ENCODE measurements around the gene SCFD2.
"Not testable (repeated sequence)": the region's sequence is repeated elsewhere in the genome, so short reads cannot be mapped to it uniquely, and the experiment has no call there.

SCFD2 gene

GRCh38 chr4:53237811-53238210 lies 128.1 kb downstream of the SCFD2 start:
- DNase-seq (ENCODE audit: low read depth): not testable (repeated sequence)

- DNase-seq (ENCODE audit: low read depth): not testable (repeated sequence)
Measured at GRCh38 chr4:53236624-53237023, 129.2 kb downstream of the SCFD2 start.

- no peak for DNase-seq (ENCODE audit: low read depth)
Measured at GRCh38 chr4:53235547-53235946, 130.3 kb downstream of the SCFD2 start.

- DNase-seq (ENCODE audit: low read depth): no peak
Measured at GRCh38 chr4:53234669-53235068, 131.2 kb downstream of the SCFD2 start.

GRCh38 chr4:53234111-53234510 lies 131.8 kb downstream of the SCFD2 start:
- DNase-seq (ENCODE audit: low read depth): no peak

- no peak for DNase-seq (ENCODE audit: low read depth)
Measured at GRCh38 chr4:53233114-53233795, 132.6 kb downstream of the SCFD2 start.

- DNase-seq (ENCODE audit: low read depth): no peak
Measured at GRCh38 chr4:53232371-53232770, 133.5 kb downstream of the SCFD2 start.

- no peak for DNase-seq (ENCODE audit: low read depth)
Measured at GRCh38 chr4:53228036-53228435, 137.8 kb downstream of the SCFD2 start.

GRCh38 chr4:53227451-53227850 lies 138.4 kb downstream of the SCFD2 start:
- DNase-seq (ENCODE audit: low read depth): no peak

- DNase-seq (ENCODE audit: low read depth): no peak
Measured at GRCh38 chr4:53221832-53222480, 143.9 kb downstream of the SCFD2 start.

GRCh38 chr4:53219148-53219547 lies 146.7 kb downstream of the SCFD2 start:
- not testable (repeated sequence) for DNase-seq (ENCODE audit: low read depth)

- DNase-seq (ENCODE audit: low read depth): no peak
Measured at GRCh38 chr4:53208753-53209152, 157.1 kb downstream of the SCFD2 start.

- no peak for DNase-seq (ENCODE audit: low read depth)
Measured at GRCh38 chr4:53205970-53206369, 159.9 kb downstream of the SCFD2 start.

- no peak for DNase-seq (ENCODE audit: low read depth)
Measured at GRCh38 chr4:53199356-53199755, 166.5 kb downstream of the SCFD2 start.

- DNase-seq (ENCODE audit: low read depth): no peak
Measured at GRCh38 chr4:53197772-53198142, 168.1 kb downstream of the SCFD2 start.

- no peak for DNase-seq (ENCODE audit: low read depth)
Measured at GRCh38 chr4:53196882-53197771, 168.7 kb downstream of the SCFD2 start.

GRCh38 chr4:53195815-53196661 lies 169.8 kb downstream of the SCFD2 start:
- DNase-seq (ENCODE audit: low read depth): no peak

- no peak for DNase-seq (ENCODE audit: low read depth)
Measured at GRCh38 chr4:53194727-53195126, 171.1 kb downstream of the SCFD2 start.

- no peak for DNase-seq (ENCODE audit: low read depth)
Measured at GRCh38 chr4:53193111-53193510, 172.8 kb downstream of the SCFD2 start.

GRCh38 chr4:53192496-53192895 lies 173.4 kb downstream of the SCFD2 start:
- no peak for DNase-seq (ENCODE audit: low read depth)

GRCh38 chr4:53191997-53192396 lies 173.9 kb downstream of the SCFD2 start:
- no peak for DNase-seq (ENCODE audit: low read depth)

- DNase-seq (ENCODE audit: low read depth): no peak
Measured at GRCh38 chr4:53189011-53189410, 176.8 kb downstream of the SCFD2 start.

All from T-helper 22 cell (primary cell).